GM23338 (cell line): ENCODE measurements around the gene ZNF488. TPM values are rescaled to one million over a fixed set of nuclear protein-coding genes. Genes with fewer than 3 reads are reported as not detected.

Experiments used
- ATAC-seq: fragments of 200-7000 bp; cut with Tn5 transposase; 3 replicates; pipeline ENCODE4 v1.9.1; 2020
- DNase-seq: peaks from one replicate; pipeline ENCODE4 v3.0.0-alpha.2; 2015; ENCODE audit warnings: low spot score
- H2AFZ ChIP-seq: fragments of 200-600 bp; sonication (generic); 2 replicates; pipeline ENCODE4 v1.8.0; 2016; ENCODE audit warnings: antibody characterized with exemption, mild to moderate bottlenecking, moderate library complexity
- H3F3A ChIP-seq: fragments of 200-600 bp; sonication (generic); replicated peaks from 2 replicates; pipeline ENCODE4 v1.8.0; 2017; ENCODE audit warnings: antibody characterized with exemption, mixed run types, low read depth
- H3K27ac ChIP-seq: fragments of 200-600 bp; sonication (generic); 2 replicates; pipeline ENCODE4 v1.6.1; 2016; ENCODE audit warnings: low read depth
- H3K27me3 ChIP-seq: fragments of 200-600 bp; sonication (generic); 2 replicates; pipeline ENCODE4 v1.8.0; 2016; ENCODE audit warnings: mild to moderate bottlenecking, mixed run types, moderate library complexity; ENCODE audit not compliant: insufficient read depth
- H3K36me3 ChIP-seq: fragments of 200-600 bp; sonication (generic); 2 replicates; pipeline ENCODE4 v1.8.0; 2016; ENCODE audit warnings: mild to moderate bottlenecking; ENCODE audit not compliant: insufficient read depth
- H3K4me1 ChIP-seq: fragments of 200-600 bp; sonication (generic); 2 replicates; pipeline ENCODE4 v1.8.0; 2016; ENCODE audit warnings: mild to moderate bottlenecking, moderate library complexity; ENCODE audit not compliant: insufficient read depth
- H3K4me2 ChIP-seq: fragments of 200-600 bp; sonication (generic); 2 replicates; pipeline ENCODE4 v1.7.1; 2017; ENCODE audit warnings: mixed run types
- H3K4me3 ChIP-seq: fragments of 200-600 bp; sonication (generic); 2 replicates; pipeline ENCODE4 v1.6.1; 2016; ENCODE audit warnings: mixed run types
- H3K79me2 ChIP-seq: fragments of 200-600 bp; sonication (generic); replicated peaks from 2 replicates; pipeline ENCODE4 v1.8.0; 2017; ENCODE audit warnings: mild to moderate bottlenecking; ENCODE audit not compliant: insufficient read depth
- H3K9me2 ChIP-seq: fragments of 200-600 bp; sonication (generic); 2 replicates; pipeline ENCODE4 v1.8.0; 2017; ENCODE audit not compliant: insufficient read depth
- H4K20me1 ChIP-seq: fragments of 200-600 bp; sonication (generic); replicated peaks from 2 replicates; pipeline ENCODE4 v1.8.0; 2017; ENCODE audit warnings: mild to moderate bottlenecking; ENCODE audit not compliant: insufficient read depth
- H3K27ac Mint-ChIP-seq: 2 replicates; pipeline ENCODE4 v1.8.0; 2020; ENCODE audit warnings: inconsistent platforms, mild to moderate bottlenecking, moderate library complexity, mixed read lengths
- H3K27me3 Mint-ChIP-seq: 3 replicates; pipeline ENCODE4 v1.8.0; 2022; ENCODE audit warnings: low read depth, mild to moderate bottlenecking, moderate library complexity, mixed read lengths, inconsistent platforms; ENCODE audit not compliant: insufficient read depth, poor library complexity
- H3K36me3 Mint-ChIP-seq: 3 replicates; pipeline ENCODE4 v1.8.0; 2021; ENCODE audit warnings: low read depth, mild to moderate bottlenecking, inconsistent platforms, moderate library complexity, mixed read lengths
- H3K4me1 Mint-ChIP-seq: 3 replicates; pipeline ENCODE4 v1.8.0; 2020; ENCODE audit warnings: mild to moderate bottlenecking, inconsistent platforms, mixed read lengths
- H3K4me3 Mint-ChIP-seq: 3 replicates; pipeline ENCODE4 v1.8.0; 2021; ENCODE audit warnings: moderate library complexity, mild to moderate bottlenecking, inconsistent platforms, mixed read lengths
- H3K9me3 Mint-ChIP-seq: 3 replicates; pipeline ENCODE4 v1.8.0; 2020; ENCODE audit warnings: moderate library complexity, mild to moderate bottlenecking, inconsistent platforms, mixed read lengths
- CREB1 ChIP-seq: fragments of 250-450 bp; sonication (Bioruptor Pico); IDR thresholded peaks from 2 replicates; pipeline ENCODE4 v1.5.0; 2020; ENCODE audit warnings: low read depth, mild to moderate bottlenecking, moderate library complexity
- CTCF ChIP-seq, 2 experiments: fragments of 200-600 bp in 1 of 2; sonication (generic) in 1 of 2; conservative IDR thresholded peaks; 2 replicates each; pipeline versions ENCODE4 v1.5.1 to v1.6.1; 2016 to 2017; ENCODE audit warnings: antibody characterized with exemption in 2 of 2, low read depth in 2 of 2, mild to moderate bottlenecking in 2 of 2, moderate library complexity in 1 of 2
- ETS1 ChIP-seq: IDR thresholded peaks from 2 replicates; pipeline ENCODE4 v1.6.1; 2016; ENCODE audit warnings: antibody characterized with exemption
- EZH2phosphoT487 ChIP-seq: fragments of 200-600 bp; sonication (generic); IDR thresholded peaks from one replicate; pipeline ENCODE4 v1.8.1; 2018; ENCODE audit warnings: antibody characterized with exemption; ENCODE audit not compliant: unreplicated experiment
- JUNB ChIP-seq: IDR thresholded peaks from one replicate; pipeline ENCODE4 v1.6.1; 2016; ENCODE audit warnings: antibody characterized with exemption; ENCODE audit not compliant: unreplicated experiment
- NANOG ChIP-seq: IDR thresholded peaks from 2 replicates; pipeline ENCODE4 v1.6.1; 2016; ENCODE audit warnings: antibody characterized with exemption, borderline replicate concordance
- POLR2AphosphoS5 ChIP-seq: IDR thresholded peaks from 2 replicates; pipeline ENCODE4 v1.6.1; 2016; ENCODE audit warnings: antibody characterized with exemption, low read depth
- REST ChIP-seq: IDR thresholded peaks from one replicate; pipeline ENCODE4 v1.6.1; 2018; ENCODE audit warnings: antibody characterized with exemption; ENCODE audit not compliant: unreplicated experiment
- ZNF114 ChIP-seq: fragments of 250-450 bp; sonication (Bioruptor Pico); IDR thresholded peaks from 2 replicates; pipeline ENCODE4 v1.5.0; 2020; ENCODE audit warnings: mild to moderate bottlenecking, moderate library complexity
- ZNF331 ChIP-seq: fragments of 250-450 bp; sonication (Bioruptor Pico); IDR thresholded peaks from 2 replicates; pipeline ENCODE4 v1.5.0; 2020; ENCODE audit warnings: low read depth, mild to moderate bottlenecking, moderate library complexity
- ZNF462 ChIP-seq: fragments of 250-450 bp; sonication (Bioruptor Pico); IDR thresholded peaks from 2 replicates; pipeline ENCODE4 v1.5.0; 2020; ENCODE audit warnings: mild to moderate bottlenecking, moderate library complexity
- polyA plus RNA-seq: library from polyadenylated mRNA; unstranded; fragments of >200 nt; fragmentation: Nextera tagmentation; extraction: Ambion mirVana; gene quantifications from 2 replicates; pipeline ENCODE4 v1.2.1, GENCODE V29; 2016
- total RNA-seq: library from RNA; depleted of rRNA; stranded (reverse); fragments of >200 nt; shearing (Covaris generic); gene quantifications from 2 replicates; pipeline ENCODE4 v1.2.3, GENCODE V29; 2014

The ZNF488 gene
- total and polyA plus RNA-seq, 2 experiments from 2014 or later, result 2.5 to 5.2 TPM

GRCh38 chr10:47335906-47336305 lies 48.2 kb downstream of the ZNF488 start (continued):
- TF ChIP-seq REST, result no peak

GRCh38 chr10:47334466-47335295 lies 49.4 kb downstream of the ZNF488 start:
- peaks cover 5% of the 10 kb centered on the region for H3K27me3 Mint-ChIP-seq
- H3K9me3 Mint-ChIP-seq, result no peaks in the 10 kb centered on the region
- Histone ChIP-seq H4K20me1 (no peaks in the 10 kb centered on the region), H3K27ac (no peak overlapping the region), H3K4me2 (no peak overlapping the region), H3K79me2 (no peaks in the 10 kb centered on the region), H3K27me3 (no peaks in the 10 kb centered on the region), H3K4me3 (no peak overlapping the region), H3K4me1 (no peaks in the 10 kb centered on the region), H2AFZ (no peak overlapping the region), H3K36me3 (no peaks in the 10 kb centered on the region), H3K9me2 (no peaks in the 10 kb centered on the region), H3F3A (no peaks in the 10 kb centered on the region)
- peaks cover 4% of the 10 kb centered on the region for H3K4me1 Mint-ChIP-seq
- DNase-seq, result no peak
- H3K4me3 Mint-ChIP-seq, result no peak overlapping the region
- ATAC-seq, result no peak
- H3K36me3 Mint-ChIP-seq, result no peaks in the 10 kb centered on the region
- no peak overlapping the region for H3K27ac Mint-ChIP-seq
- TF ChIP-seq CREB1 (CRISPR knock-in tag) (no peak), ETS1 (no peak), EZH2phosphoT487 (no peak), JUNB (no peak), ZNF462 (CRISPR knock-in tag) (no peak), CTCF (conservative IDR thresholded peaks at IDR 0.05; ENCODE audit: low read depth in 2 of 2) (no peak), NANOG (no peak), ZNF331 (CRISPR knock-in tag) (no peak), ZNF114 (CRISPR knock-in tag) (no peak), POLR2AphosphoS5 (no peak)
